PC-9 (cell line): ENCODE measurements around the gene PTPRF. TPM values are rescaled to one million over a fixed set of nuclear protein-coding genes. Genes with fewer than 3 reads are reported as not detected.

Source experiments
- BruUV-seq: library from RNA; stranded (reverse); fragments of 400-500 nt; replicated peaks from 2 replicates; lab custom pipeline; 2021; lab: Mats Ljungman, UMichigan
- CTCF ChIA-PET: fragments of 300-600 bp; sonication (Branson Sonifier 250); formaldehyde crosslinking; loops from one replicate; lab custom pipeline; 2022; ENCODE audit warnings: antibody characterized with exemption; lab: Charles Lee
- POLR2A ChIA-PET: fragments of 300-600 bp; sonication (Branson Sonifier 250); formaldehyde crosslinking; loops from one replicate; lab custom pipeline; 2022; ENCODE audit warnings: antibody characterized with exemption; ENCODE audit not compliant: unreplicated experiment; lab: Charles Lee
- DNase-seq, 2 experiments: peaks; one replicate each; pipeline versions ENCODE4 v3.0.0 to v3.0.0-alpha.2; 2015 to 2022; ENCODE audit warnings: mixed read lengths in 1 of 2
- H2AFZ ChIP-seq: fragments of 200-600 bp; sonication (generic); 2 replicates; pipeline ENCODE4 v1.8.1; 2017; ENCODE audit warnings: antibody characterized with exemption
- H3F3A ChIP-seq: fragments of 200-600 bp; sonication (generic); 2 replicates; pipeline ENCODE4 v1.8.1; 2017; ENCODE audit warnings: antibody characterized with exemption, mild to moderate bottlenecking, low read depth; ENCODE audit not compliant: insufficient read depth
- H3K27ac ChIP-seq: fragments of 200-600 bp; sonication (generic); 2 replicates; pipeline ENCODE4 v1.6.1; 2016; ENCODE audit warnings: mixed run types
- H3K27me3 ChIP-seq: fragments of 200-600 bp; sonication (generic); 2 replicates; pipeline ENCODE4 v1.6.1; 2016; ENCODE audit warnings: low read depth, mixed run types; ENCODE audit not compliant: insufficient read depth
- H3K36me3 ChIP-seq: fragments of 200-600 bp; sonication (generic); 2 replicates; pipeline ENCODE4 v1.6.1; 2016; ENCODE audit warnings: low read depth, mixed run types
- H3K4me1 ChIP-seq: fragments of 200-600 bp; sonication (generic); replicated peaks from 2 replicates; pipeline ENCODE4 v1.6.1; 2016; ENCODE audit warnings: mixed run types; ENCODE audit not compliant: insufficient read depth
- H3K4me2 ChIP-seq: fragments of 200-600 bp; sonication (generic); 2 replicates; pipeline ENCODE4 v1.6.1; 2017; ENCODE audit warnings: mixed run types
- H3K4me3 ChIP-seq: fragments of 200-600 bp; sonication (generic); 2 replicates; pipeline ENCODE4 v1.6.1; 2016; ENCODE audit warnings: mixed run types
- H3K79me2 ChIP-seq: fragments of 200-600 bp; sonication (generic); 2 replicates; pipeline ENCODE4 v1.6.1; 2017; ENCODE audit warnings: low read depth, mixed run types
- H3K9me2 ChIP-seq: fragments of 200-600 bp; sonication (generic); 2 replicates; pipeline ENCODE4 v1.8.1; 2017; ENCODE audit warnings: mild to moderate bottlenecking; ENCODE audit not compliant: insufficient read depth
- H3K9me3 ChIP-seq: fragments of 200-600 bp; sonication (generic); 2 replicates; pipeline ENCODE4 v1.8.1; 2016; ENCODE audit warnings: low read depth; ENCODE audit not compliant: insufficient read depth
- H4K20me1 ChIP-seq: fragments of 200-600 bp; sonication (generic); 2 replicates; pipeline ENCODE4 v1.8.1; 2017; ENCODE audit not compliant: insufficient read depth
- CTCF ChIP-seq: fragments of 200-600 bp; sonication (generic); conservative IDR thresholded peaks from 2 replicates; pipeline ENCODE4 v1.6.1; 2017; ENCODE audit warnings: mixed run types, antibody characterized with exemption, mild to moderate bottlenecking, moderate library complexity
- EZH2 ChIP-seq: fragments of 200-600 bp; sonication (generic); IDR thresholded peaks from 2 replicates; pipeline ENCODE4 v1.8.0; 2017; ENCODE audit warnings: antibody characterized with exemption, low read depth
- intact Hi-C: fragments of 100-400 bp; cut with micrococcal nuclease; formaldehyde crosslinking; loops from one replicate; pipeline ENCODE4 v1.10.0; 2022; ENCODE audit not compliant: unreplicated experiment
- total RNA-seq: library from RNA; stranded (reverse); gene quantifications from 2 replicates; pipeline ENCODE4 v1.2.3, GENCODE V29; 2021

PTPRF gene
- total RNA-seq, 1 experiment from 2014 or later = 359 TPM

GRCh38 chr1:43606624-43607023 lies 75.9 kb downstream of the PTPRF start:
- no TSS peak for BruUV-seq
- Histone ChIP-seq H3K27ac (no peak overlapping the region), H3F3A (no peaks in the 10 kb centered on the region; the same call in 1 of the 2 replicates), H3K4me1 (no peaks in the 10 kb centered on the region), H3K36me3 (peaks cover 21% of the 10 kb centered on the region; the same call in 1 of the 2 replicates), H3K4me2 (no peak overlapping the region), H2AFZ (no peak overlapping the region), H3K79me2 (no peaks in the 10 kb centered on the region), H3K27me3 (no peaks in the 10 kb centered on the region), H3K9me2 (no peaks in the 10 kb centered on the region), H3K4me3 (no peak overlapping the region), H3K9me3 (no peaks in the 10 kb centered on the region), H4K20me1 (no peaks in the 10 kb centered on the region)
- peak in 1 of 2 experiments; percentile 10 for DNase-seq
- CTCF ChIA-PET = no interaction called here
- TF ChIP-seq CTCF = no peak
- TF ChIP-seq EZH2 = no peak
- intact Hi-C loops = loop anchor here (5.0 kb wide), 1 partner anchor 66 kb away; no protein-coding TSS in a partner anchor
- POLR2A ChIA-PET = no interaction called here

- Histone ChIP-seq H3K27me3 (no peaks in the 10 kb centered on the region), H3K9me2 (no peaks in the 10 kb centered on the region), H3K4me3 (no peak overlapping the region), H3K9me3 (no peaks in the 10 kb centered on the region), H3K4me2 (no peak overlapping the region), H3K27ac (no peak overlapping the region), H3K79me2 (no peaks in the 10 kb centered on the region), H2AFZ (no peak overlapping the region), H3F3A (no peaks in the 10 kb centered on the region; the same call in 1 of the 2 replicates), H3K36me3 (peaks cover 28% of the 10 kb centered on the region), H4K20me1 (no peaks in the 10 kb centered on the region), H3K4me1 (no peaks in the 10 kb centered on the region)
- no TSS peak for BruUV-seq
- POLR2A ChIA-PET = no interaction called here
- intact Hi-C loops = loop anchor here (5.0 kb wide), 1 partner anchor 63 kb away; no protein-coding TSS in a partner anchor
- peak in 1 of 2 experiments; percentile 9 for DNase-seq
- TF ChIP-seq CTCF = no peak
- no peak for TF ChIP-seq EZH2
- CTCF ChIA-PET = no interaction called here
Measured at GRCh38 chr1:43608827-43609226, 78.1 kb downstream of the PTPRF start.

GRCh38 chr1:43610339-43610738 lies 79.7 kb downstream of the PTPRF start:
- no TSS peak for BruUV-seq
- no peak overlapping the region for H3K4me2 ChIP-seq
- POLR2A ChIA-PET = interaction anchor here (0.6 kb wide), 1 partner anchor 172 kb away, joined by 3 read pairs; no protein-coding TSS in a partner anchor
- no peak overlapping the region for H3K27ac ChIP-seq
- no peaks in the 10 kb centered on the region for H3K79me2 ChIP-seq
- TF ChIP-seq CTCF = no peak
- TF ChIP-seq EZH2 = no peak
- no peak overlapping the region for H2AFZ ChIP-seq
- no peaks in the 10 kb centered on the region for H3K9me2 ChIP-seq
- no peaks in the 10 kb centered on the region for H3K9me3 ChIP-seq
- H3K27me3 ChIP-seq = no peaks in the 10 kb centered on the region
- no peak for DNase-seq
- no peaks in the 10 kb centered on the region for H3K4me1 ChIP-seq
- intact Hi-C loops = no loop called here
- H3F3A ChIP-seq = no peaks in the 10 kb centered on the region; the same call in 1 of the 2 replicates
- H3K4me3 ChIP-seq = no peak overlapping the region
- no peaks in the 10 kb centered on the region for H4K20me1 ChIP-seq
- CTCF ChIA-PET = no interaction called here
- H3K36me3 ChIP-seq = peaks cover 25% of the 10 kb centered on the region
